Thymus (tissue), 11 donors: Measurements from ENCODE around the gene GRN. TPM values are rescaled to one million over a fixed set of nuclear protein-coding genes. Genes with fewer than 3 reads are reported as not detected.
"Not testable (repeated sequence)": the region's sequence is repeated elsewhere in the genome, so short reads cannot be mapped to it uniquely, and the experiment has no call there.

Experiments
- DNase-seq, 9 donors: peaks; one replicate each; pipeline ENCODE4 v3.0.0-alpha.2; 2013; ENCODE audit warnings: low spot score in 9 of 9, low read depth in 6 of 9, missing footprints in 1 of 9
- H3K27ac ChIP-seq, 2 donors: one replicate each; pipeline ENCODE4 v1.5.1; 2013; ENCODE audit warnings: control low read depth in 1 of 2, low read depth in 1 of 2, low read length in 1 of 2, mild to moderate bottlenecking in 1 of 2, moderate library complexity in 1 of 2
- H3K27me3 ChIP-seq, 2 donors: one replicate each; pipeline ENCODE4 v1.5.1; 2013; ENCODE audit warnings: low read length in 1 of 2; ENCODE audit not compliant: control insufficient read depth in 2 of 2, insufficient read depth in 1 of 2
- H3K36me3 ChIP-seq, 2 donors: one replicate each; pipeline ENCODE4 v1.5.1; 2013; ENCODE audit warnings: low read length in 1 of 2, mild to moderate bottlenecking in 1 of 2, moderate library complexity in 1 of 2; ENCODE audit not compliant: control insufficient read depth in 2 of 2, insufficient read depth in 2 of 2
- H3K4me1 ChIP-seq, 2 donors: one replicate each; pipeline ENCODE4 v1.5.1; 2013; ENCODE audit warnings: low read length in 2 of 2; ENCODE audit not compliant: control insufficient read depth in 2 of 2, insufficient read depth in 2 of 2
- H3K4me3 ChIP-seq, 2 donors: one replicate each; pipeline ENCODE4 v1.5.1; 2013; ENCODE audit warnings: low read length in 2 of 2, control low read depth in 1 of 2, mild to moderate bottlenecking in 1 of 2
- H3K9me3 ChIP-seq, 2 donors: one replicate each; pipeline ENCODE4 v1.5.1; 2013; ENCODE audit warnings: low read length in 1 of 2, mild to moderate bottlenecking in 1 of 2; ENCODE audit not compliant: control insufficient read depth in 2 of 2, insufficient read depth in 1 of 2
- WGBS: extraction: QIAGEN DNeasy Blood & Tissue Kit; methylation state at CpG from one replicate; pipeline ENCODE4 v1.1.7; 2013; 5-methylcytosine and 5-hydroxymethylcytosine counted together
- polyA plus RNA-seq: library from polyadenylated mRNA; stranded (reverse); fragments of 200-250 nt; gene quantifications from one replicate; pipeline ENCODE4 v1.2.3, GENCODE V29; 2013
- total RNA-seq: library from RNA; stranded (reverse); fragments of 120-200 nt; gene quantifications from one replicate; pipeline ENCODE4 v1.2.4, GENCODE V29; 2013
- donor health status: healthy.

Gene GRN
- total and polyA plus RNA-seq, 2 donors, result 74.8 to 93.0 TPM

GRCh38 chr17:44387804-44388203 is 42.7 kb downstream of the GRN start:
- Histone ChIP-seq H3K27me3 (peaks cover 19 to 42% of the 10 kb centered on the region in 2 donors), H3K4me3 (no peak overlapping the region), H3K27ac (no peak overlapping the region), H3K9me3 (peaks cover 0 to 5% of the 10 kb centered on the region in 2 donors), H3K36me3 (no peaks in the 10 kb centered on the region), H3K4me1 (peaks cover 6 to 21% of the 10 kb centered on the region in 2 donors)
- DNase-seq, result no peak
- WGBS, result 97% methylated on average over 2 of the region's 2 CpGs

- WGBS, result 9% methylated on average over 1 of the region's 1 CpG
Measured at GRCh38 chr17:44389281-44389680, 44.2 kb downstream of the GRN start, which contains the start of gene ITGA2B. Gene ITGA2B (minus strand): TSS chr17:44389649. CDS start chr17:44389473, 176 bp downstream.

GRCh38 chr17:44389723-44390202 is 44.7 kb downstream of the GRN start:
- Histone ChIP-seq H3K9me3 (peaks cover 0 to 5% of the 10 kb centered on the region in 2 donors), H3K36me3 (no peaks in the 10 kb centered on the region), H3K4me3 (no peak overlapping the region), H3K4me1 (peaks cover 6 to 15% of the 10 kb centered on the region in 2 donors), H3K27ac (no peak overlapping the region), H3K27me3 (peaks cover 9 to 23% of the 10 kb centered on the region in 2 donors)
- WGBS, result 17% methylated on average over 6 of the region's 6 CpGs
- DNase-seq, result no peak

More at GRCh38 chr17:44389281-44389680, 44.2 kb downstream of the GRN start, which contains the start of gene ITGA2B:
- H3K9me3 ChIP-seq, result peaks cover 0 to 5% of the 10 kb centered on the region in 2 donors
- H3K36me3 ChIP-seq, result no peaks in the 10 kb centered on the region
- H3K27me3 ChIP-seq, result peaks cover 11 to 28% of the 10 kb centered on the region in 2 donors
- no peak within 1 kb of the TSS for H3K27ac ChIP-seq
- peaks cover 6 to 20% of the 10 kb centered on the region in 2 donors for H3K4me1 ChIP-seq
- DNase-seq, result no peak
- H3K4me3 ChIP-seq, result no peak within 1 kb of the TSS

GRCh38 chr17:44390250-44390870 is 45.3 kb downstream of the GRN start:
- Histone ChIP-seq H3K9me3 (peaks cover 0 to 5% of the 10 kb centered on the region in 2 donors), H3K4me3 (no peak overlapping the region), H3K27ac (no peak overlapping the region), H3K27me3 (peaks cover 8 to 17% of the 10 kb centered on the region in 2 donors), H3K36me3 (no peaks in the 10 kb centered on the region), H3K4me1 (peaks cover 6 to 11% of the 10 kb centered on the region in 2 donors)
- no peak for DNase-seq
- WGBS, result 89% methylated on average over 10 of the region's 10 CpGs

- peaks cover 20% of the 10 kb centered on the region in 2 donors for H3K36me3 ChIP-seq
- 98% methylated on average over 9 of the region's 9 CpGs for WGBS
- not testable (repeated sequence) for H3K27ac ChIP-seq, H3K27me3 ChIP-seq, DNase-seq, H3K4me3 ChIP-seq, H3K9me3 ChIP-seq, H3K4me1 ChIP-seq
Measured at GRCh38 chr17:44394112-44394511, 49.0 kb downstream of the GRN start.

- 98% methylated on average over 2 of the region's 2 CpGs for WGBS
- H3K36me3 ChIP-seq, result peaks cover 27 to 28% of the 10 kb centered on the region in 2 donors
- no peaks in the 10 kb centered on the region for H3K27me3 ChIP-seq
- no peak overlapping the region for H3K27ac ChIP-seq
- H3K9me3 ChIP-seq, result no peaks in the 10 kb centered on the region
- DNase-seq, result no peak
- no peak overlapping the region for H3K4me3 ChIP-seq
- no peaks in the 10 kb centered on the region for H3K4me1 ChIP-seq
Measured at GRCh38 chr17:44394833-44395232, 49.7 kb downstream of the GRN start.

GRCh38 chr17:44396946-44397345 is 51.8 kb downstream of the GRN start:
- Histone ChIP-seq H3K36me3 (peaks cover 41 to 45% of the 10 kb centered on the region in 2 donors), H3K27me3 (no peaks in the 10 kb centered on the region), H3K4me1 (no peaks in the 10 kb centered on the region), H3K9me3 (no peaks in the 10 kb centered on the region), H3K4me3 (no peak overlapping the region), H3K27ac (no peak overlapping the region)
- WGBS, result 98% methylated on average over 5 of the region's 5 CpGs
- no peak for DNase-seq

GRCh38 chr17:44397479-44398440 is 52.7 kb downstream of the GRN start:
- WGBS, result 97% methylated on average over 8 of the region's 8 CpGs
- Histone ChIP-seq H3K4me3 (no peak overlapping the region), H3K27me3 (no peaks in the 10 kb centered on the region), H3K36me3 (peaks cover 46 to 52% of the 10 kb centered on the region in 2 donors), H3K4me1 (no peaks in the 10 kb centered on the region), H3K9me3 (no peaks in the 10 kb centered on the region), H3K27ac (no peak overlapping the region)
- no peak for DNase-seq
